GM19193 (cell line): ENCODE measurements around the gene PRR5.

Experiments used
- POLR2A ChIP-seq: IDR thresholded peaks from 4 replicates; pipeline ENCODE4 v1.6.1; 2011; ENCODE audit not compliant: insufficient read depth, insufficient read length; ENCODE audit errors: extremely low read depth

The PRR5 gene

GRCh38 chr22:44702479-44703198, 635 bp downstream of the PRR5 start:
- TF ChIP-seq POLR2A = no peak

GRCh38 chr22:44703255-44703870, 1.4 kb downstream of the PRR5 start:
- no peak for TF ChIP-seq POLR2A

- no peak for TF ChIP-seq POLR2A
These were observed 2.4 kb downstream of the PRR5 start for GRCh38 chr22:44704159-44705021.

- no peak for TF ChIP-seq POLR2A
These were observed 3.0 kb downstream of the PRR5 start for GRCh38 chr22:44705022-44705297.

GRCh38 chr22:44706488-44706887, 4.5 kb downstream of the PRR5 start:
- no peak for TF ChIP-seq POLR2A

DNA sequence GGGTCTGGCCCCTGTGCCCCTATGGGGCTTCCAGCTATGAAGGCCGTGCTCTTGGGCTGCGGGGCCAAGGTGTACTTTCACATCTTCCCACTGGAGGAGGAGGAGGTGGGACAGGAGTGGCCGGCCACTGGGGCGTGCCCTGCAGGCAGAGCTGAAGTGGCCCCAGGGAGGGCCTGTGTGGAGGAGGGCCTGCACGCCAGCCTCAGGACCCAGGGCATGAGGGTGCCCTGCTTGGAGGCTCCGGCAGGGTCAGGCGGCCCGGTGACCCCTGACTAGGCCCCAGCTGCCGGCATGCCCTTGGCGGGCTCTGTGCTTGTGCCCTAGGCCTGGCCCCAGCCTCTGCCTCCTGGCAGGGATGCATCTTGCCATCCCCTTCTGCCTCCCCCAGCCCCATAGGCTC, 5.2 kb downstream of the PRR5 start:
- TF ChIP-seq POLR2A = no peak

DNA sequence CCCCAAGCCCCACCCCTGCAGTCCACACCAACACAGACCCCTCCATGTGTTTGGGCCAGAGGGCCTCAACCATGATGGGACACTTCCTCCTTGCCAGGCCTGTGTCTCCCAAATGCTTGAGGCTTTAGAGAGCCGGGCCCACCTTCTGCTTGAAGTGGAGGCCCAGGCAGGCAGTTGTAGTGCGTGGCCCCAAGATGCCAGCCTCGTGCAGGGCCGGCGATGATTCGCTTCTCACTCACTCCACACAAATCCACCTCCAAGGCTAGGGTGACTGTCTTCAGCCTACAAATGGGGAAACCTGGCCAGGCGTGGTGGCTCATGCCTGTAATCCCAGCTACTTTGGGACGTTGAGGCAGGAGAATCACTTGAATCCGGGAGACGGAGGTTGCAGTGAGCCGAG, 5.7 kb downstream of the PRR5 start:
- TF ChIP-seq POLR2A = no peak

DNA sequence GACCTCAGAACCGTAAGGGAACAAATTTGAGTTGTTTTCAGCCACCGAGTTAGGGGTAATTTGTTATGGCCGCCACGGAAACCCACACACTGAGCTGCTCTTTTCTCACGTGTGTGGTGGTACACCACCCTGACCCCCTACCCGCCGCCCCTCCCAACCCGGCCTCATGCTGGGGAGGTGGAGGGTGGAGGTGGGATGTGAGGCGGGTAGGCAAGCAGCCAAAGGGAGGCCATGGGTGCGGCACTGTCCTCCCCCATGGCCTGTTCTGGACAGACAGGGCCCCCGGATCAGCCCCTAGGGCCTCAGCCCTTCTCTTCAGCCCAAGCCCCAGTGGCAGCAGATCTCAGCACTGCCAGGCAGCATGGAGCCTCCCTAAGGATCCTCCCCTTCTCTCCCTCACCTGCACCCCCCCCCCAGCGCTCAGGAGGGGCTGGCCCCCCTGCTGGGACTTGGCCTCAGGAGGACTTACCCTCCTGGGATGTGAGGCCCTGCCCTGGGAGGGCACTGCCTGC, 7.9 kb downstream of the PRR5 start:
- no peak for TF ChIP-seq POLR2A

GRCh38 chr22:44710474-44711240, 8.7 kb downstream of the PRR5 start:
- no peak for TF ChIP-seq POLR2A

DNA sequence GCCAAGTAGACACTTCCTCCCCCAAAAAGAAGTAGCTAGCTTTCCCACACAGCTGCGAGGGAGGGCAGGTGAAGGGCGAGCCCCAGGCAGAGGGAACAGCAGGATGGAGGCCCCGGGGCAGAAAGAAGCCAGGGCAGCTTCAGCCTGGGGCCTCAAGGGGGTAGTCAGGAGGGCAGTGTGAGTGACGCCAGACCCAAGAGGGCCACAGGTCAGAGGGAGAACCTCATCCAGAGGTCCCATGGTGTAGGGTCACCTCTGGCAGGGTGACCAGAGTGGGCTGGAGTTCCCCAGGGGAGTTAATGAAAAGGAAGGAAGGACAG, 9.2 kb downstream of the PRR5 start:
- no peak for TF ChIP-seq POLR2A

- no peak for TF ChIP-seq POLR2A
These were observed 9.9 kb downstream of the PRR5 start for GRCh38 chr22:44711690-44712555.

GRCh38 chr22:44712962-44713361, 11.0 kb downstream of the PRR5 start:
- no peak for TF ChIP-seq POLR2A

DNA sequence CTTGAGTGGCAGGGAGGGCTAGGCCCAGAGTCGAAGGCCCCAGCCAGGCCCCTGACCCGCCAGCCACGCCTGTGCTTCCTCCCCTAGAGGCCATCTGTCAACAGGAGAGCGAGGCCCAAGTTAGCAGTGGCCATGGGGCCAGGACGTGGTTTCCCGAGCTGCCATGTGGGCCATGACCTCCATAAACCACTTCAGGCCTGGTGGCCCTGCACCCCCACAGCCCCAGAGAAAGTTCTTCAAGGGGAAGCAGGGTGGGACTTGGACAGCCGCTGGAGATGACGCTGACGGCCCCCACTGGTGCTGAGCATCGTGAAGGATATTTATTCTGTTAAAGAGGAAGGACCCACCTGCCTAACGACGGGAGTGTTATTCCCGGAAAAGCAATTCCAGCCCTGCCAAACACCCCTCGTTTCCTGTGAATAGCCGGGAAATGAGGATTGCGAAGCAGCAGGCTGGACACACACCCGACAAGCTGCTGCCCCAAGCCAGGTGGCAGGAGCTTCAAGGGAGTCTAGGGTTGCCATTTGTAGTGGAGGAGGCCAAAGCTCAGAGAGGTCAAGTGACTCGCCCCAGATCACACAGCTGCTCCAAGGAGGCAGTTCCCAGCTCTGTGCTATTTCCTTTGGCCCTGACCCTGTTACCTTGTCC, 12.8 kb downstream of the PRR5 start:
- no peak for TF ChIP-seq POLR2A

DNA sequence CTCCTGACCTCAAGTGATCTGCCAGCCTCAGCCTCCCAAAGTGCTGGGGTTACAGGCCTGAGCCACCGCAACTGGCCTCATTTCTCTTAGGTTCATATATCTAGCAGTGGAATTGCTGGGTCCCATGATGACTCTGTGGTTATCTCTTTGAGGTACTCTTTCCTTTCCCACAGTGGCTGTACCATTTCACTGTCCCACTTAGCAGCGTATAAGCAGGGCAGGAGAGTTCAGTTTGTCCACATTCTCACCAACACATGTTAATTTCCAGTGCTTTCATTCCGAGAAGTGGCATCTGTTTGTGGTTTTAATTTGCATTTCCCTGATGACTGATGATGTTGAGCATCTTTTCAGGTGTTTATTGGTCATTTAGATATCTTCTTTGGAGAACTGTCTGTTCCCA, 16.4 kb downstream of the PRR5 start:
- TF ChIP-seq POLR2A = no peak

GRCh38 chr22:44719586-44720368, 17.8 kb downstream of the PRR5 start:
- TF ChIP-seq POLR2A = no peak
